Measurements from ENCODE around the gene LIPG. TPM values are rescaled to one million over a fixed set of nuclear protein-coding genes. Genes with fewer than 3 reads are reported as not detected.

LIPG gene
- total RNA-seq, 1 experiment from 2014 or later = 6.1 TPM

DNA sequence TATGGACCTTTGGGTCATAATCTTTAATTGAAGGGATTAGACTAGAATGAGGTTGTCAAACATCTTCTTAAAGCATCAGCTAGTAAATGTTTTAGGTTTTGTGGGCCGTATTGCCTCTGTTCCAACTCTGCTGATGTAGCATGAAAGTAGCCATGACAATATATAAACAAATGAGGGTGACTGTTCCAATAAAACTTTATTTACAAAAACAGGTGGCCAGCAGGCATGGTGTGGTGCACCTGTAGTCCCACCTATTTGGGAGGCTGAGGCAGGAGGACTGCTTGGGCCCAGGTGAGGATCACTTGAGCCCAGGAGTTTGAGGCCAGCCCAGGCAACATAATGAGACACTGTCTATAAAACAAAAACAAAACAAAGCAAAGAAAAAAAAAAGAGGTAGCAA lies 18.4 kb downstream of the LIPG start:
- Histone ChIP-seq H3K9me3 (ENCODE audit: control insufficient read depth, low read depth, low read length) (no peaks in the 10 kb centered on the region), H2BK12ac (ENCODE audit: insufficient read length, low read depth, low read length) (no peak overlapping the region), H3K4me2 (ENCODE audit: insufficient read depth, insufficient read length, low read length) (no peak overlapping the region), H2AK5ac (ENCODE audit: insufficient read length, low read length) (no peak overlapping the region), H3K27me3 (ENCODE audit: insufficient read depth, low read length) (no peaks in the 10 kb centered on the region), H3K14ac (ENCODE audit: insufficient read depth, low read length) (no peak overlapping the region), H3K79me1 (ENCODE audit: insufficient read depth, low read depth, low read length, poor library complexity, severe bottlenecking) (no peaks in the 10 kb centered on the region), H2BK120ac (ENCODE audit: low read depth, low read length, poor library complexity, severe bottlenecking) (no peak overlapping the region), H3K18ac (ENCODE audit: insufficient read length, low read depth, low read length) (no peak overlapping the region), H2BK20ac (ENCODE audit: low read depth, low read length, poor library complexity, severe bottlenecking) (no peak overlapping the region), H2BK5ac (ENCODE audit: insufficient read length, low read length) (no peak overlapping the region), H3K27ac (ENCODE audit: insufficient read length, low read depth, low read length) (no peak overlapping the region), H3K4me1 (ENCODE audit: insufficient read depth, low read length) (no peaks in the 10 kb centered on the region), H3K23me2 (ENCODE audit: insufficient read length, low read depth, low read length, poor library complexity, severe bottlenecking) (no peaks in the 10 kb centered on the region), H4K20me1 (ENCODE audit: control insufficient read depth, insufficient read depth, insufficient read length) (no peaks in the 10 kb centered on the region), H3K79me2 (ENCODE audit: insufficient read depth, low read length) (no peaks in the 10 kb centered on the region), H3K4ac (ENCODE audit: low read depth, low read length) (no peak overlapping the region), H4K8ac (replicated peaks; ENCODE audit: insufficient read length, low read depth, low read length) (no peak overlapping the region), H3K9ac (ENCODE audit: extremely low read depth, insufficient read length, low read length) (no peak overlapping the region), H3K56ac (ENCODE audit: insufficient read length, low read depth, low read length) (no peak overlapping the region), H3T11ph (ENCODE audit: low read length) (no peak overlapping the region), H2AFZ (ENCODE audit: low read length) (no peak overlapping the region), H4K91ac (ENCODE audit: insufficient read length, low read depth, low read length) (no peak overlapping the region), H3K23ac (ENCODE audit: insufficient read length, low read depth, low read length) (no peak overlapping the region), H4K5ac (ENCODE audit: insufficient read length, low read depth, low read length) (no peak overlapping the region), H2BK15ac (ENCODE audit: low read depth, low read length) (no peak overlapping the region)
- Mint-ChIP-seq H3K27me3 (ENCODE audit: low read depth) (no peaks in the 10 kb centered on the region), H3K36me3 (ENCODE audit: insufficient read depth in 1 of 3, low read depth in 3 of 3) (peaks cover 13 to 19% (median 17%) of the 10 kb centered on the region in 3 experiments; a peak in 6 of 7 replicates), H3K4me3 (no peak overlapping the region), H3K4me1 (no peaks in the 10 kb centered on the region), H3K27ac (no peak overlapping the region), H3K9me3 (peaks cover 0 to 7% of the 10 kb centered on the region in 2 experiments; a peak in 2 of 5 replicates)
- WGBS (ENCODE audit: extremely low coverage, insufficient read length, low lambda C conversion rate) = no CpG with 5 or more reads among the region's 1 CpG
- DNase-seq = no peak
- TF ChIP-seq, protein P1, sequence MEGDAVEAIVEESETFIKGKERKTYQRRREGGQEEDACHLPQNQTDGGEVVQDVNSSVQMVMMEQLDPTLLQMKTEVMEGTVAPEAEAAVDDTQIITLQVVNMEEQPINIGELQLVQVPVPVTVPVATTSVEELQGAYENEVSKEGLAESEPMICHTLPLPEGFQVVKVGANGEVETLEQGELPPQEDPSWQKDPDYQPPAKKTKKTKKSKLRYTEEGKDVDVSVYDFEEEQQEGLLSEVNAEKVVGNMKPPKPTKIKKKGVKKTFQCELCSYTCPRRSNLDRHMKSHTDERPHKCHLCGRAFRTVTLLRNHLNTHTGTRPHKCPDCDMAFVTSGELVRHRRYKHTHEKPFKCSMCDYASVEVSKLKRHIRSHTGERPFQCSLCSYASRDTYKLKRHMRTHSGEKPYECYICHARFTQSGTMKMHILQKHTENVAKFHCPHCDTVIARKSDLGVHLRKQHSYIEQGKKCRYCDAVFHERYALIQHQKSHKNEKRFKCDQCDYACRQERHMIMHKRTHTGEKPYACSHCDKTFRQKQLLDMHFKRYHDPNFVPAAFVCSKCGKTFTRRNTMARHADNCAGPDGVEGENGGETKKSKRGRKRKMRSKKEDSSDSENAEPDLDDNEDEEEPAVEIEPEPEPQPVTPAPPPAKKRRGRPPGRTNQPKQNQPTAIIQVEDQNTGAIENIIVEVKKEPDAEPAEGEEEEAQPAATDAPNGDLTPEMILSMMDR (conservative IDR thresholded peaks at IDR 0.05) = no peak
